NB4 (cell line): ENCODE measurements around the gene CCDC34.
"Not testable (repeated sequence)": the region's sequence is repeated elsewhere in the genome, so short reads cannot be mapped to it uniquely, and the experiment has no call there.

Source experiments
- DNase-seq: peaks from one replicate; pipeline ENCODE4 v3.0.0; 2010; ENCODE audit warnings: low read depth
- H3K4me3 ChIP-seq: one replicate; pipeline ENCODE4 v1.5.1; 2011; ENCODE audit warnings: mild to moderate bottlenecking, low read depth, low read length, moderate library complexity
- MAX ChIP-seq: IDR thresholded peaks from 2 replicates; pipeline ENCODE4 v1.6.1; 2011; ENCODE audit warnings: low read depth, low read length
- MYC ChIP-seq: IDR thresholded peaks from 2 replicates; pipeline ENCODE4 v1.6.1; 2011; ENCODE audit warnings: low read depth, low read length
- POLR2A ChIP-seq: IDR thresholded peaks from 2 replicates; pipeline ENCODE4 v1.6.1; 2011; ENCODE audit warnings: mild to moderate bottlenecking; ENCODE audit not compliant: insufficient read length; ENCODE audit errors: extremely low read depth
- TF ChIP-seq, protein P1 (sequence below): IDR thresholded peaks from one replicate; pipeline ENCODE4 v1.5.1; 2012; ENCODE audit warnings: low read depth, low read length

The CCDC34 gene

DNA sequence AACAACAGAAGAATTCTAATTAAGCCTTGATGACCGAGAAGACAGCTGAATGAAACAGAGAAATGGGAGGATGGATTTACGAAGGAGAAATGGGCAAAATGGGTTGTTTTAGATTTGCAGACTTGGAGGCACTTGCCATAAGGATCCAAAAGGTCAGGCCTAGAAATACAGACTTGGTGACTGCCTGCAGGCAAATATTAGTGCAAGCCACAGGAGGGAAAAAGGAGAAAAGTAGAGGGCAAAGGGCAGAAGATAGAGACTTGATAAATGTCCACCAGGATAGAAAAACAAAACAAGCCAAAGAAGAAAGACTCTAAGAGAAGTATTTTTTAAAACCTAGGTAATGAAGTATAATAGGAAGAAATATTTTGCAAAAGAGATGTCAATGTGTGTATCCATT lies 13.1 kb downstream of the CCDC34 start:
- TF ChIP-seq MAX (no peak), POLR2A (no peak), MYC (no peak)
- TF ChIP-seq, protein P1, sequence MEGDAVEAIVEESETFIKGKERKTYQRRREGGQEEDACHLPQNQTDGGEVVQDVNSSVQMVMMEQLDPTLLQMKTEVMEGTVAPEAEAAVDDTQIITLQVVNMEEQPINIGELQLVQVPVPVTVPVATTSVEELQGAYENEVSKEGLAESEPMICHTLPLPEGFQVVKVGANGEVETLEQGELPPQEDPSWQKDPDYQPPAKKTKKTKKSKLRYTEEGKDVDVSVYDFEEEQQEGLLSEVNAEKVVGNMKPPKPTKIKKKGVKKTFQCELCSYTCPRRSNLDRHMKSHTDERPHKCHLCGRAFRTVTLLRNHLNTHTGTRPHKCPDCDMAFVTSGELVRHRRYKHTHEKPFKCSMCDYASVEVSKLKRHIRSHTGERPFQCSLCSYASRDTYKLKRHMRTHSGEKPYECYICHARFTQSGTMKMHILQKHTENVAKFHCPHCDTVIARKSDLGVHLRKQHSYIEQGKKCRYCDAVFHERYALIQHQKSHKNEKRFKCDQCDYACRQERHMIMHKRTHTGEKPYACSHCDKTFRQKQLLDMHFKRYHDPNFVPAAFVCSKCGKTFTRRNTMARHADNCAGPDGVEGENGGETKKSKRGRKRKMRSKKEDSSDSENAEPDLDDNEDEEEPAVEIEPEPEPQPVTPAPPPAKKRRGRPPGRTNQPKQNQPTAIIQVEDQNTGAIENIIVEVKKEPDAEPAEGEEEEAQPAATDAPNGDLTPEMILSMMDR, result no peak
- DNase-seq, result no peak
- H3K4me3 ChIP-seq, result no peak overlapping the region

DNA sequence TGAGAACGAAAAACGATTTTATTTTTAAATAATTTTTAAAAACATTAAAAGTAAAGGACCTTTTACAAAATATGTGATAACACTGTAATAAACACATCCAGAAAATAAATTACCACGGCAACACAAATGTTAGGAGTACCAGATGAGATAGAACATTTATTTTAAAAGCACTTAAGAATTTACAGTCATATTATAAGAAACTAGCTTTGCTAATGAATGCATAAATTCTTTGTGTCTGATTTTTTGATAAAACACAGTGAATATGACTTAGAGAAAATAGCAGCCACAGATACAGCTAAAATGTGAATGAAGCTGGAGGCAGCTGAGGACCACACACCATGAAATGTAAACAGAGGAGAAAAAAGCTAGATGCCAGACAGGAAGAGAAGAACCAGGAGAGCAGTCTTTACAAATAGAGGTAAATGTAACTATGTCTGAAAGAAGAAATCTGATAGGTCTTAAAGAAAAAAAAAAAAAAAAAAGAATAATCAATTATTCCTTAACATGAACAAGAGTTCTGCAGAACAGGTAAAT lies 14.6 kb downstream of the CCDC34 start:
- no peak for TF ChIP-seq POLR2A
- TF ChIP-seq, protein P1, result no peak
- TF ChIP-seq MAX, result no peak
- TF ChIP-seq MYC, result no peak
- H3K4me3 ChIP-seq, result no peak overlapping the region
- DNase-seq, result no peak

DNA sequence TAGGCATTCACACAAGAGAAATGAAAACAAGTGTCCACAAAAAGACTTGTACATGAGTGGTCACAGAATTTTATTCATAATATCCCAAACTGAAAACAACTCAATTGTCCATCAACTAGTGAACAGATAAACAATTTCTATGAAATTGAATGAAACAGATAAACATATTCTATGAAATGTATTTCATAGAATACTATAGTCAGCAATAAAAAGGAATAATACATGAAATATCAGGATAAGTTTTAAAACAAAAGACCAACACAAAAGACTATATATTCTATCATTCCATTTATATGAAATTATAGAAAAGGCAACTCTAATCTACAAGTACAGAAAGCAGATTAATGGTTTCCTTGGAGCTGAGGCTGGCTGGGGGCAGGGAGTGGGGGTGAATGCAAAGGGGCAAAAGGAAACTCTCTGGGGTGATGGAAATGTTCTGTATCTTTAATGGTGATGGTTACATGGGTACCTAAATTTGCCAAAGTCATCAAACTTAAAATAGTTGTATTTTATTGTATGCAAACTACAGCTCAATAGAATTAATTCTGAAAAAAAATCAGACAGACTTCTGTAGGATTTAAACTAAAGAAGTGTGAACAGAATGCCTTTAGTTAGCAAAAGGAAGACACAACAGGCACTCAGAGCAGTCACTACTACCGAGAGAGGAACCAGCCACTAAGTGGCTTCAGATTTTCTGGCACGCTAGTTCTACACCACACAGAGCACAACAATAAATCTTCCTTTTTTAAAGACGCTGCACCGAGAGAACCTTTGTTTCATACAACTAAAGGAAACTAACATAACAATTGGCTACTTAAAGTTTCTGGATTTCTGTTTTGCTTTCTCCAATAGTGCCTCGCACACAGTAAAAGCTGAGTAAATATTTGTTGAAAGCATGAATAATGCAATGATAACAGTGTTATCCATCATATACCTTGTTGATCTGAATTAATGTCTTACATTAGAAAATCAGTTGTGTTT lies 15.4 kb downstream of the CCDC34 start:
- no peak for TF ChIP-seq POLR2A
- TF ChIP-seq, protein P1, result no peak
- no peak for TF ChIP-seq MYC
- TF ChIP-seq MAX, result no peak
- DNase-seq, result no peak
- H3K4me3 ChIP-seq, result no peak overlapping the region

- DNase-seq, result no peak
- TF ChIP-seq MYC (no peak), POLR2A (no peak), MAX (no peak)
- TF ChIP-seq, protein P1, result no peak
- H3K4me3 ChIP-seq, result no peak overlapping the region
Observed at GRCh38 chr11:27339941-27340340, 23.1 kb downstream of the CCDC34 start.

DNA sequence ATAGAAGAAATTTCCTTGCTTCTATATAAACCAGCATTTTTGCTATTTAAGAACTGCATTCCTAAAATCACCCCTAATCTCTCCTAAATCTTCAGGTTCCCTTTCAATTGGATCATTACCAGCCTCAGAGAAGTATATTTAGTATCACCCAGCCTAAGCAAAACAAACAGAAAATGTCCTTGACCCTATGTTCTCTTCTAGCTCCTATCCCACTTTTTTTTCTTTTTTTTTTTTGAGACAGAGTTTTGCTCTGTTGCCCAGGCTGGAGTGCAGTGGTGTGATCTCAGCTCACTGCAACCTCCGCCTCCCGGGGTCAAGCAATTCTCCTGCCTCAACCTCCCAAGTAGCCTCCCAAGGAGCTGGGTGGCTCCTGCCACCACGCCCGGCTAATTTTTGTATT lies 28.3 kb downstream of the CCDC34 start:
- H3K4me3 ChIP-seq, DNase-seq: not testable (repeated sequence)

DNA sequence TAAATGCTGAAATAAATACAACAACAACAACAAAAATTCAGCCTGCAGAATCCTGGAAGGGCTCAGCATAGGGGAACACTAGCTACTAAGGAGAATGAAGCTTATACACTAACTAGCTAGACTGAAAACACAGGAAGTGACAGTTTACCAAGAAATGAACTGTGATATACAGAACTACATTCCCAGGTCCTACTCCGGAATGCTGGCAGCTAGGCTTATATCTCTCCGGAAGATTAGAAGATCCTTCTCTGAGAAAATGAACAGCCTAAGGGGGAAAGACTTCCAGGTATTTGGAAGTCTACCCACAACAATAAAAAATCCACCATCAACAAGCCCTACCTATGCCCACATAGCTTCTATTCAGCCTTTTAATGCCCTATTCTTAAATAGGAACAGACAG lies 31.0 kb downstream of the CCDC34 start:
- TF ChIP-seq MYC (no peak), POLR2A (no peak), MAX (no peak)
- TF ChIP-seq, protein P1, result no peak
- DNase-seq, result no peak
- no peak overlapping the region for H3K4me3 ChIP-seq
